ENCODE results near the gene SS18L1. TPM values are rescaled to one million over a fixed set of nuclear protein-coding genes. Genes with fewer than 3 reads are reported as not detected.
A peak's percentile ranks its signal among the peaks of the same experiment; 100 is the strongest.

Gene SS18L1
- total RNA-seq, 2 experiments from 2014 or later, result 15.9 to 17.9 TPM

DNA sequence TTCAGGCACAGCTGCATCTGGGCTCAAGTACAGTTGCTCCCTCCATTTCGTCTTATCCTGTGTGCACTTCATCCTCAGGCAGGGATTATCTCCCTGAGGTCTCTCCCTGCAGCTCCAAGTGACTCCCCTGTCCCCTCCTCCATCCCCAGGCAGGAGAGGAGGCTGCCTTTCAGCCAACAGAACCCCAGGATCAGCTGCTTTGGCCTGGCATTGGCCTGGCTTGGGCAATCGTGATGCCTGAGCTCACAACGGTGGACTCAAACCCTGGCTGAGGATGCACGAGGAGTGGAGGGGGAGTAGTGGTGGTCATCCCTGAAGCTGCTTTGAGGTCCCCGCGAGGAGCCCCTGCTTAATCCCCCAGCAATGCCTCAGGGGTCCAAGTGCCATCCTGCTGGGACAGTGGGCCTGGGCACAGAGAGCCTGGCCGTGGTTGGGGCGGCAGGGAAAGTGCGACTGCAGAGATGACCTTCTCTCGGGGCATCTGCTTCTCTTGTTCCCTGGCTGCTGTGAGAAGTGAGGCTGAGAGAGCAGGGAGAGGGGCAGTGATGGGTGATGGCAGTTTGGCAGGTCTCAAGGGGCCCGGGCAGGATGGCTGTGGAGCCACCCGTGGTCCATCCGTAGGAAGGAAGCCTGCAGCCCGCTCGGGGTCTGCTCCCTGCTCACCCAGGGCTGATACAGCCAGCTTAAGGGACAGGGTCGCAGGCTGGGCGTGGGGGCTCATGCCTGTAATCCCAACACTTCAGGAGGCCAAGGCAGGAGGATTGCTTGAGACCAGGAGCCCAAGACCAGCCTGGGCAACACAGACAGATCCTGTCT is 82.5 kb downstream of the SS18L1 start:
- no peak overlapping the region for H3K4me3 Mint-ChIP-seq
- H3K27ac Mint-ChIP-seq, result no peak overlapping the region
- no peaks in the 10 kb centered on the region for H3K36me3 Mint-ChIP-seq (ENCODE audit: low read depth)
- ChIA-PET POLR2A (no interaction called here), CTCF (no interaction called here)
- DNase-seq (no peak), ATAC-seq (no peak)
- peaks cover 1% of the 10 kb centered on the region for H3K4me1 Mint-ChIP-seq (ENCODE audit: low read depth)
- H3K27me3 Mint-ChIP-seq (ENCODE audit: low read depth), result peaks cover 6% of the 10 kb centered on the region
- H3K9me3 Mint-ChIP-seq (ENCODE audit: insufficient read depth), result no peaks in the 10 kb centered on the region

DNA sequence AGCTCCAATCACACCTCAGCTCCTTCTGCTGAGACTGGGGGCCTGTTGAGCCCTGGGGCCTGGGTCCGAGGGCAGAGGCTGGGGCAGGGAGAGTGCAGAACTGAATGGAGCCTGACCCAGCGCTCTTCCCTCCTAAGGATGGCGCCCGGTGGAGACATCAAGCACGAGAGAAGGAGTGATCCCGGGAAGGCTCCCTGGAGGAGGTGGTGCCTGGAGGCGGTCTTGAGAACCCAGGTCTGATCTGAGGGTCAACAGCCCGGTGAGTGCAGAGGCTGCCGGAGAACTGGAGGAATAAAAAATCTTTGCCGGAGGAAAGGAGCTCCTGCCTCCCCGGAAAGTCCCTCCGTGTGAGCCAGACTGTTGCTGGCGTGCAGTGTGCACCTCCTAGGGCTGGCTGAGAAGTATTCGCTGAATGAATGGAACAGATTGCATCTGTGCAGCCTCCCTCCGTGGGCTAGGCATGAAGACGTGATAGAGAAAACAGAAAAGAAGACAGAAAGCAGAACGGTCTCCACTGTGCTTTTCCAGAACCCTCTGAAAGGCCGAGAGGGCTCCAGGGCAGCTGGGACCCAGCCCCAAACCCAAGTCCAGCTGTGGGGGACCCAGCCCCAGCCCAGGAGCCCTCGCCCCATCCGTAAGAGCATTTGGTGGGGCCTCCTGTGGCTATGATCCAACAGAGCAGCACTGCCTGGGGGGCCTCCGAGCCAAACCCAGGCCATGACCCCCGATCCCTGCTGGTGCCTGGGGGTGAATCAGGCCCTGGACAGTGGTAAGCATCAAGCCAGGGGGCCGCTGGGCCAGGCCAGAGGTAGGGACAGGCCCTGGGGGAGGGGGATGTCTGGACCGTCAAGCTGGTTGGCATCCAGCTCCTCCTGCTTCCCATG is 83.4 kb downstream of the SS18L1 start:
- Mint-ChIP-seq H3K4me3 (no peak overlapping the region), H3K27ac (no peak overlapping the region), H3K36me3 (ENCODE audit: low read depth) (no peaks in the 10 kb centered on the region), H3K27me3 (ENCODE audit: low read depth) (no peaks in the 10 kb centered on the region), H3K4me1 (ENCODE audit: low read depth) (no peaks in the 10 kb centered on the region), H3K9me3 (ENCODE audit: insufficient read depth) (no peaks in the 10 kb centered on the region)
- ChIA-PET CTCF (no interaction called here), POLR2A (no interaction called here)
- DNase-seq, result no peak
- no peak for ATAC-seq

DNA sequence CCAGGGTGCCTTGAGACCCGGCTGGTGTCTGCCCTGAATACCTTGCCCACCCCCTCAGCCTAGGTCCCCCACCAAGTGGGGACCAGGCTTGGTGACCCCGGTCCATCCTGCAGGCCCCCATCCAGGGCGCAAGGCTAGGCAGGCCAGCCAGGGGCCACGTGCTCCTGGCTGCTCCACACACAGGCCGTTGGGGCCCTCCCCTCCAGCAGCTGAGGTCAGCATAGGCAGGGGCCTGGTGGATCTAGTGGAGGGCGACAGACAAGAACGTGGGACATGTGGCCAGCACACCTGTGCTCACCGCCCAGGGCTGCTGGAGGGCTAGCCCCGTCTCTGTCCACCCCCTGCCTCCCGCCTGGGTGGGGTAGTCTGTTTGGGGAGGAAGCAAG is 84.0 kb downstream of the SS18L1 start:
- no peaks in the 10 kb centered on the region for H3K9me3 Mint-ChIP-seq (ENCODE audit: insufficient read depth)
- no peak overlapping the region for H3K4me3 Mint-ChIP-seq
- POLR2A ChIA-PET, result no interaction called here
- no peak overlapping the region for H3K27ac Mint-ChIP-seq
- H3K27me3 Mint-ChIP-seq (ENCODE audit: low read depth), result no peaks in the 10 kb centered on the region
- no peaks in the 10 kb centered on the region for H3K4me1 Mint-ChIP-seq (ENCODE audit: low read depth)
- ATAC-seq, result no peak
- DNase-seq, result no peak
- no peaks in the 10 kb centered on the region for H3K36me3 Mint-ChIP-seq (ENCODE audit: low read depth)
- CTCF ChIA-PET, result no interaction called here

DNA sequence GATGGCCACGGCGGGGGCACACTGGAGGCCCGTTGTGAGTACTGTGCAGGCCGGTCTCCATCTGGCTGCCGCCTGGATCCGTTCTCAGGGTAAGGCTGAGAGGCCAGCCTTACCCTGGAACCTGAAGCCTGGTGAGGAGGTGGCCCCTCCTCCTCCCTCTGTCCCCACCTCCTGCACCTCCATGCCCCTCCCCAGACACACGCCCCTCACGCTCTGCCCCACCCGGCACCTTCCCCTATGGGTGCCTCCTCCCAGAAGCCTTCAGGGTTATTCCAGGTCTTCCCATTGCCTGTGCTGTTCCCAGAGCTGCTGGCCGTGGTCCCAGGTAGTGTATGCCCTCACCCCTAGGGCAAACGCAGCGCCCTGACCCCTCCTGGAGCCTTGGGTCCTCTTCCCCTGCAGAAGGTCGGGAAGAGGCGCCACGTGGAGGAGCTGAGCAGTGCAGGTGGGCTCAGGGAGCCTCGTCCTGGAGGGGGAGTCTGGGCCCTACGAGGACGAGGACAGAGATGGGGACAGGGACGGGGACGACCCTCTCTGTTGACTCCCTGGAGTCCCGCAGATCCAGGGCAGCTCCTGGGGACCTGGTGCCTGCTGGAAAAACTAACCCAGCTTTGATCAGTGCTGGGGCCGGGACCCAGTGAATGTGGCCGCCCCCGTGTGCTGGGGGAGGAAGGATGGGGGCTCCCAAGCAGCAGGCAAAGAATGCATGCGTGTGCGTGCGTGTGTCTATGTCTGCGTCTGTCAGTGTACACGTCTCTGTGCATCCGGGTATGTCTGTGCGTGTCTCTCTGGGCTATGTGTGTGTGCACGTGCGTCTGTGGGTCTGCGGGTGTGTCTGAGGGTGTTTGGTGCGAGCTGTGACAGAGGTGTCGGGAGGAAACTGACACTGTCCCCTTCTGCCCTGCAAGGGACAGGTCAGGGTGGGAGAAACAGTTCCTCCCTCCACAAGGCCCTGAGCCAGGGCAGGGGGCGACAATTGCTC is 84.7 kb downstream of the SS18L1 start:
- Mint-ChIP-seq H3K4me1 (ENCODE audit: low read depth) (no peaks in the 10 kb centered on the region), H3K4me3 (no peak overlapping the region), H3K27me3 (ENCODE audit: low read depth) (no peaks in the 10 kb centered on the region), H3K36me3 (ENCODE audit: low read depth) (no peaks in the 10 kb centered on the region), H3K27ac (no peak overlapping the region), H3K9me3 (ENCODE audit: insufficient read depth) (no peaks in the 10 kb centered on the region)
- CTCF ChIA-PET, result no interaction called here
- POLR2A ChIA-PET, result no interaction called here
- ATAC-seq (peak; percentile 17), DNase-seq (no peak)

DNA sequence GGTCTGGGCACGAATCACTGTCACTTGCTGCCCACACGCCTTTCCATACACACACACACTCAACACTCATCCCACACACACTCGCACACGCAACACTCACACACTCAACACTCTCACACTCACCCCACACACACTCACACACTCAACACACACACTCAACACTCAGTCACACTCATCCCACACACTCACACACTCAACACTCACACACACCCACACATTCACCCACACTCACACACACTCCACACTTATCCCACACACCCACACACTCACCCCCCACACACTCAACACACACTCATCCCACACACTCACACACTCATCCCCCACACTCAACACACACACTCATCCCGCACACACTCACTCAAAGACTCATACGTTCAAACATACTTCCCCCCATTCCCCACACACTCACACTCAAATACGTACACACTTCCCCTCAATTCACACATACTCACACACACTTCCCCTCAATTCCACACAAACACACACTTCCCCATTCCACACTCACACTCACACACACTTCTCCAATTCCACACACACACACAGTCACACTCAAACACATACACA is 85.5 kb downstream of the SS18L1 start:
- Mint-ChIP-seq H3K27me3 (ENCODE audit: low read depth) (no peaks in the 10 kb centered on the region), H3K36me3 (ENCODE audit: low read depth) (no peaks in the 10 kb centered on the region), H3K27ac (no peak overlapping the region), H3K4me1 (ENCODE audit: low read depth) (no peaks in the 10 kb centered on the region), H3K4me3 (no peak overlapping the region), H3K9me3 (ENCODE audit: insufficient read depth) (no peaks in the 10 kb centered on the region)
- ATAC-seq (no peak), DNase-seq (no peak)
- ChIA-PET CTCF (no interaction called here), POLR2A (no interaction called here)

DNA sequence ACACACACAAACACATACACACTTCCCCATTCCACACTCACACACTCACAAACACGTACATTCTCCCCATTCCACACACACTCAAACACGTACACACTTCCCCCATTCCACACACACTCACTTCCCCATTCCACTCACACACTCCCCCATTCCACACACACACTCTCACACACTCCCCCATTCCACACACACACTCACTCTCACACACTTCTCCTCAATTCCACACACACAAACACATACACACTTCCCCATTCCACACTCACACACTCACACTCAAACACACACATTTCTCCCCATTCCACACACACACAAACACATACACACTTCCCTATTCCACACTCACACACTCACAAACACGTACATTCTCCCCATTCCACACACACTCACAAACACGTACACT is 86.1 kb downstream of the SS18L1 start:
- H3K9me3 Mint-ChIP-seq (ENCODE audit: insufficient read depth), result no peaks in the 10 kb centered on the region
- ChIA-PET CTCF (no interaction called here), POLR2A (no interaction called here)
- no peaks in the 10 kb centered on the region for H3K4me1 Mint-ChIP-seq (ENCODE audit: low read depth)
- no peaks in the 10 kb centered on the region for H3K36me3 Mint-ChIP-seq (ENCODE audit: low read depth)
- DNase-seq, result no peak
- no peaks in the 10 kb centered on the region for H3K27me3 Mint-ChIP-seq (ENCODE audit: low read depth)
- no peak overlapping the region for H3K27ac Mint-ChIP-seq
- H3K4me3 Mint-ChIP-seq, result no peak overlapping the region
- no peak for ATAC-seq

DNA sequence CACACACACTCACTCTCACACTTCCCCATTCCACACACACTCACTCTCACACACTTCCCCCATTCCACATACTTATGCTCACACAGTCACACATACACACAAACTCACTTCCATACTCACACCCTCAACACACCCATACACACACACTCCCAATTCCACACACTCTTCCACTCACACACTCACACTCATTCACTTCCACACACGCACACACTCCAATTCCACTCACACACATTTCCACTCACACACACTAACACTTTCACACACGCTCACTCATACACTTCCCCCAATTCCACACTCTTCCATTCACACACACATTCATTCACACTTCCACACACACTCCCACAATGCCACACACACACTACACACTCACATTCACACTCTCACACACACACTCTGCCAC is 86.7 kb downstream of the SS18L1 start:
- Mint-ChIP-seq H3K9me3 (ENCODE audit: insufficient read depth) (no peaks in the 10 kb centered on the region), H3K36me3 (ENCODE audit: low read depth) (no peaks in the 10 kb centered on the region), H3K27me3 (ENCODE audit: low read depth) (no peaks in the 10 kb centered on the region), H3K4me3 (no peak overlapping the region), H3K27ac (no peak overlapping the region), H3K4me1 (ENCODE audit: low read depth) (no peaks in the 10 kb centered on the region)
- ATAC-seq (no peak), DNase-seq (no peak)
- ChIA-PET POLR2A (no interaction called here), CTCF (no interaction called here)

DNA sequence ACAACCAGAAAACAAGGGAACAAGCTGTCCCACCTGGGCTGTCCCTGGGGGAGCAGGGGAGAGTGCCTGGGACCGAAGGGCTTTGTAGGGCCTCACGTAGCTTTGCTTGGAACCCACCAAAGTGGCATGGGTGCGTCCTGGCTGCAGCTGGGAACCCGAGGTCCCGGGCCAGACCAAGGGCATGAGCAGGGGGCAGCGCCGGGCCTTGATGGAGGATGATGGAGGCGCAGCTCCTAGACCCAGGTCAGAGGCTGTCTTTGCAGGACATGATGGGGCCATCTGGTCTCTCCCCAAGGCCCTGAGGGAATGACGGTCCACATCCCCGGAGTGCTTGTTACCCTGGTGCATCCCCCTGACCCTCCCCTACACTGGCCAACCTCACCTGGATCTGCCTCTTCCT is 87.1 kb downstream of the SS18L1 start:
- DNase-seq (no peak), ATAC-seq (no peak)
- CTCF ChIA-PET, result no interaction called here
- Mint-ChIP-seq H3K36me3 (ENCODE audit: low read depth) (no peaks in the 10 kb centered on the region), H3K9me3 (ENCODE audit: insufficient read depth) (no peaks in the 10 kb centered on the region), H3K27me3 (ENCODE audit: low read depth) (no peaks in the 10 kb centered on the region), H3K27ac (no peak overlapping the region), H3K4me3 (no peak overlapping the region), H3K4me1 (ENCODE audit: low read depth) (no peaks in the 10 kb centered on the region)
- POLR2A ChIA-PET, result no interaction called here

DNA sequence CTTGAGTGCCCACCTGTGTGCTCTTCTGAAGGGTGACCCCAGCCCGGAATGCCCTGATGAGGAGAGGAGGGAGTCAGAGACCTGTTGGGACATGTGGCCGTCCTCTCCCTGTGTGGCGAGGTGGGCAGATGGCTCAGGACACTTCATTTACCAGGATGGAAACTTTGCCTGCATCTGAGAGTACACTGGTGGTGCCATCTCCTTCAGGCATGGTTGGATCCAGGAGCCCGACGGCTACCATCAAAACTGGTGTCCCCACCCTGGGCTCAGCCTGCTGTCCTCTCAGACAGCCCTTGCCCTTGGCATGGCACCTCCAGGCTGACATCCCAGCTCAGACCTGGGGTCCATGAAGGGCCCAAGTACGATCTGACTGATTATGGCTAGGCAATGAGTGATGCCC is 87.7 kb downstream of the SS18L1 start:
- H3K36me3 Mint-ChIP-seq (ENCODE audit: low read depth), result no peaks in the 10 kb centered on the region
- no peaks in the 10 kb centered on the region for H3K9me3 Mint-ChIP-seq (ENCODE audit: insufficient read depth)
- no peak for DNase-seq
- no peaks in the 10 kb centered on the region for H3K27me3 Mint-ChIP-seq (ENCODE audit: low read depth)
- ATAC-seq, result no peak
- POLR2A ChIA-PET, result no interaction called here
- H3K4me3 Mint-ChIP-seq, result no peak overlapping the region
- CTCF ChIA-PET, result no interaction called here
- H3K27ac Mint-ChIP-seq, result no peak overlapping the region
- no peaks in the 10 kb centered on the region for H3K4me1 Mint-ChIP-seq (ENCODE audit: low read depth)

All from activated CD8-positive, alpha-beta T cell treated with anti-CD3 and anti-CD28 coated beads, Interleukin-2, amount 10 ng/mL, durations not matched to agents 7 days and 5 days (primary cell).